ENCODE results near the gene PUM2.

GRCh38 chr2:20201671-20202070 lies 149.0 kb downstream of the PUM2 start:
- no peak for TF ChIP-seq POLR2AphosphoS5 (IDR thresholded peaks at IDR 0.05; ENCODE audit: low read depth, low read length)
- TF ChIP-seq TAF1 (IDR thresholded peaks at IDR 0.05; ENCODE audit: borderline replicate concordance, low read depth, low read length): no peak

Data from GM12892 (cell line).